ENCODE results near the gene RNF181.
A peak's percentile ranks its signal among the peaks of the same experiment; 100 is the strongest.
"Not testable (repeated sequence)": the region's sequence is repeated elsewhere in the genome, so short reads cannot be mapped to it uniquely, and the experiment has no call there.

The RNF181 gene

DNA sequence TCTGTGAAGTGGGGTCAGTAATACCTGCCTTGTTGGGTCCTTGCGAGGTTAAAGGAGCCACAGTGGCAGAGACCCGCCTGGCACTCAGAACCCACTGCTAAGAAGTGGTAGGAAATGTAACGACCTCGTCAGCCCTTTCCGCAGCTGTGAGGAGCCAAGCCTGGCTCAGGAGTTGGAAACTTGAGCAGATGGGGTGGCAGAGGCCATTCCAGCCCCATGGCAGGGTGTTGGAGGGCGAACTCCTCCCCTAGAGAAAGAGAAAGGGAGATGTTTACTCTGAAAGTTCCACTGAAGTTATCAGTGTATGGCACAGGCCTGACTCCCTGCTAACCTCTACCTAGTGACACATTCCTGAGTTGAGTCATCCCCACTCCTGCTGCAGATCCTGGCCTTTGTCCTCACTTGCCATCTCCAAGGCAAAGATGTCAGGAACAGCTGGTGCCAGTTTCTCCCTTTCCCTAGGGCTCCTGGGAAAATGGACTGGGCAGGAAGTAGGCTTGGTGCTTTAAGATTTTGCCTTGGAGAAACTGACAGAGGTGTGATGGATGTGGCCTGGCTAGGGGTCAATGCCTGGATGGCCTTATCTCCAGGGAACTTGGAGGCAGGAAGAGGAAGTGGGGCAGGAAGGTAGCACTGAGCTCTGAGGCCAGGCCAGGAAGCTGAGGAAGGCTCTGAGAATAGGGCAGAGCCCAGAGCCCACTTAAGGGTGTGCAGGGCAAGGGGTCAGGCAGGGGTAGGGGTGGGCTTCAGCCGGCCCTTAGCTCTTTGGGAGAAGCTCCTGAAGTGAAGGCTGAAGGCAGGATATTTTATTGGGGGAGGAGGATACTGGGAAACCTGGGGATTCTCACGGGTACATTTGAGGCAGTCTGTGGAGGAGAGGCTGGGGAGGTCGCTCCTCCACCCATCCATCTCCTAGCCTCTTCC, 10.4 kb upstream of the RNF181 start:
- Histone ChIP-seq H3K27ac (ENCODE audit: insufficient read depth, low read depth, low read length, poor library complexity, severe bottlenecking) (no peak overlapping the region), H3K4me1 (ENCODE audit: control insufficient read depth, insufficient read depth, low read length) (peaks cover 1% of the 10 kb centered on the region), H3K9me3 (ENCODE audit: control insufficient read depth, low read length) (no peaks in the 10 kb centered on the region), H3K27me3 (ENCODE audit: control insufficient read depth, insufficient read depth, low read length, poor library complexity, severe bottlenecking) (peaks cover 35% of the 10 kb centered on the region), H3K36me3 (ENCODE audit: control insufficient read depth, insufficient read depth, low read length) (no peaks in the 10 kb centered on the region), H3K4me3 (ENCODE audit: insufficient read depth, low read depth, low read length) (peak overlapping the region; percentile 10)
- WGBS, 2 experiments = 77 to 78% methylated on average over 9 of the region's 9 CpGs

DNA sequence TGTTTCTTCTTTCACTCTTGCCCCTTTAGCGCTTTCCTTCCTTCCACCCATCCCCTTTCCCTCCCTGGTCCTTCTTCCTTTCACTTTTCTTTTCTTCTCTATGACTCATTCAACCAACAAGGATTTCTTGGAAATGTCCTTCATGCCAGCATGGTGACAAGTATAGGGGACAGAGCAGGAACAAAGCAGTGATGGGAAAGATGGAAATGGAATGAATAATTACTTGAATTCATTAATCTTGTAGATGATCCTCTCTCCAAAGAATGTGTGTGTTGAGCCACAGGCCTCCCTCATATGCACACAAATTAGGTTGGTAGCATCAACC, 9.8 kb upstream of the RNF181 start:
- Histone ChIP-seq H3K9me3 (ENCODE audit: control insufficient read depth, low read length) (no peaks in the 10 kb centered on the region), H3K27ac (ENCODE audit: insufficient read depth, low read depth, low read length, poor library complexity, severe bottlenecking) (no peak overlapping the region), H3K4me1 (ENCODE audit: control insufficient read depth, insufficient read depth, low read length) (no peaks in the 10 kb centered on the region), H3K4me3 (ENCODE audit: insufficient read depth, low read depth, low read length) (no peak overlapping the region), H3K27me3 (ENCODE audit: control insufficient read depth, insufficient read depth, low read length, poor library complexity, severe bottlenecking) (peaks cover 35% of the 10 kb centered on the region), H3K36me3 (ENCODE audit: control insufficient read depth, insufficient read depth, low read length) (no peaks in the 10 kb centered on the region)
- WGBS, 2 experiments = 81 to 89% methylated on average over 1 of the region's 1 CpG

DNA sequence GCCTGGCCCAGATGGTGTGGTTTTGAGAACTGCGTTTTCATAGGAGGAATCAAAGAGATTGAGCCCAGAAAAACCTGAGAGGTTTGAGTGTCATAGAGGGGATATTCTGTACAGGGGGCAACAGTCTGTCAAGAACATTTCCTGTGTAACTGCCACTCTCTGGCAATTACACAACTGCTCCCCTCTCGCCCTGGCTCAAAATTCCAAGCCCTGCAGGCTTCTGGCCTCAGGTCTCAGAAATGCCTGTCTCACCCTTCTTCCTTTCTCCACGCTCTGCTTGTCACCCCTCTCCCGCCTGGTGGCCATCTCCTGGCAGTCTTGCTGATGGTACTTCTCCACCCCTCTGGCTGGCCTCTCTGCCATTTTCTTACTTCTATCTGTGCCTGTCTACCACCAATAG, 7.3 kb upstream of the RNF181 start:
- 66 to 67% methylated on average over 4 of the region's 4 CpGs for WGBS, 2 experiments
- no peak overlapping the region for H3K4me3 ChIP-seq (ENCODE audit: insufficient read depth, low read depth, low read length)
- no peaks in the 10 kb centered on the region for H3K4me1 ChIP-seq (ENCODE audit: control insufficient read depth, insufficient read depth, low read length)
- no peak overlapping the region for H3K27ac ChIP-seq (ENCODE audit: insufficient read depth, low read depth, low read length, poor library complexity, severe bottlenecking)
- no peaks in the 10 kb centered on the region for H3K9me3 ChIP-seq (ENCODE audit: control insufficient read depth, low read length)
- H3K27me3 ChIP-seq (ENCODE audit: control insufficient read depth, insufficient read depth, low read length, poor library complexity, severe bottlenecking) = peaks cover 31% of the 10 kb centered on the region
- no peaks in the 10 kb centered on the region for H3K36me3 ChIP-seq (ENCODE audit: control insufficient read depth, insufficient read depth, low read length)

DNA sequence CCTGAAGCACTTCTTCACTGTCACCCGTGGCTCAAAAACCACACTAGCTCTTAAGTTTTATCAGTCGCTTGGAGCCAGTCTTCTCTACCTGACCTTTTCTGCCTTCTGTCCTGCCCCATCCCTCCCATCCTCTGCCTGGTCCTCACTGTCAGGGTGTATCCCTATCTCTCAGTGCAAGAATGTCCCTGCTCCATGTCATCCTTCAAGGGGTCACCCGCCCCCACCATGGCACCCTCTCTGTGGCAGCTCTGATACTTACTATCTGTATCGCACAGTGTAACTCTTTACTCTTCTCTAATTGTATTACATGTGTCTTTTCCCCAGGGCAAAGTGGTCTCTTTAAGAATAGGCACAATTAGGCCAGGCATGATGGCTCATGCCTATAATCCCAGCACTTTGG, 6.9 kb upstream of the RNF181 start:
- peaks cover 27% of the 10 kb centered on the region for H3K27me3 ChIP-seq (ENCODE audit: control insufficient read depth, insufficient read depth, low read length, poor library complexity, severe bottlenecking)
- no peak overlapping the region for H3K4me3 ChIP-seq (ENCODE audit: insufficient read depth, low read depth, low read length)
- H3K27ac ChIP-seq (ENCODE audit: insufficient read depth, low read depth, low read length, poor library complexity, severe bottlenecking) = no peak overlapping the region
- 90% methylated on average over 4 of the region's 4 CpGs for WGBS, 2 experiments
- no peaks in the 10 kb centered on the region for H3K4me1 ChIP-seq (ENCODE audit: control insufficient read depth, insufficient read depth, low read length)
- H3K36me3 ChIP-seq (ENCODE audit: control insufficient read depth, insufficient read depth, low read length) = no peaks in the 10 kb centered on the region
- H3K9me3 ChIP-seq (ENCODE audit: control insufficient read depth, low read length) = no peaks in the 10 kb centered on the region

DNA sequence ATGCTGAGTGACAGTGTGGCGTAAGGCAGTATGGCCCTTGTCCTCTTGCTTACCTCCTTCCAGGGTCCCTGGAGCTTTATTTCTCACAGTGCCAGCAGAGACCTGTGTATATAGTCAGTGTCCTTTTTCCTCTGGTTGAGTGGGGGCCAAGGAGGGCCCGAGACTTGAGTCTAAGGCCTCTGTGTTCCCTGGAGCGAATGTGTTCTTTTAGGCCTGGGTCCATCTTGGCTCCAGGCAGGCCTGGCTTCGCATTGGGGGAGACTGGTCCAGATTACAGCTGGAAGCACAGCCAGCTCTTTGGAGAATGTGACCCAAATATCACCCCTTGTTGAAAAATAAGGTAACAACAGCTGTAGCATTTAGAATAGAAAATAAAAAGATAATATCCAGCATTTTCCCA, 6.4 kb upstream of the RNF181 start:
- Histone ChIP-seq H3K27me3 (ENCODE audit: control insufficient read depth, insufficient read depth, low read length, poor library complexity, severe bottlenecking) (peaks cover 21% of the 10 kb centered on the region), H3K36me3 (ENCODE audit: control insufficient read depth, insufficient read depth, low read length) (no peaks in the 10 kb centered on the region), H3K4me3 (ENCODE audit: insufficient read depth, low read depth, low read length) (no peak overlapping the region), H3K27ac (ENCODE audit: insufficient read depth, low read depth, low read length, poor library complexity, severe bottlenecking) (no peak overlapping the region), H3K4me1 (ENCODE audit: control insufficient read depth, insufficient read depth, low read length) (peaks cover under 1% of the 10 kb centered on the region), H3K9me3 (ENCODE audit: control insufficient read depth, low read length) (no peaks in the 10 kb centered on the region)
- 93 to 97% methylated on average over 4 of the region's 4 CpGs for WGBS, 2 experiments

DNA sequence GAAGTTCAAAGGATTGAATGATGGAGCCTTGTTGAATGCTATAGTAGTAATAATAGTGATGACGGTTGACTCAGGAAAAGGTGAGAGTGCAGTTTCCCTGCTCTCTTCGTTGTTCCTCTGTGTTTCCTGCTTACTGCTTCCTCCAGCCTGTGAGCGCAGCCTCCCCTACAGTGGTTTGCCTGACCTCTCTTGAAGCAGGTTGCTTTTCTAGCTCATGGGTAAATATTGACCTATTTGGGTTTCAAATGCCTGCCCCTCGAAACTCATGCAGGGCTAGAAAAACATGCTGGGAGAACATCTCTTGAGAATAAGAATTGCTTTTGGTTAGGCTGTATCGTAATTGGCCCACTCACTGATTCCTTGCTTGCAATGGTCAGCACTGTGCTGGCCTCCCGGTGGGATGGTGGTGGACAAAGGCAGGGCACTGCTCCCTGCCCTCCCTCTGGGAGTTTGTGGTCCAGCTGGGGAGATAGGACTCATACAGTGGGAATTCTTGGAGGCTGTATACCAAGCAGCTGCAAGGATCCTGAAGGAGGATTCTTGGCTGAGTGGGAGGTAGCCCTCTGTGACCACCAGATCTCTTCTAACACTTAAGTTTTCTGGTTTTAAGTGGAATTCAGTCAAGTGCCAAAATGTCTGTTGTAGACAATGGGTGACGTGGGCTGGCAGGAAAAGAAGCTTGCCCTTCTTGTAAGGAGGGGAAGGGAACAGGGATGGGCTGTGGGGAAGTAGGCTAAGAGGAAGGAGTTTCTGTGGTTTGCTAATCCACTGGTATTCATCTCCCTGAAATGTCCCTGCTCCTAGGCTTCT, 5.4 kb upstream of the RNF181 start:
- H3K36me3 ChIP-seq (ENCODE audit: control insufficient read depth, insufficient read depth, low read length) = no peaks in the 10 kb centered on the region
- H3K9me3 ChIP-seq (ENCODE audit: control insufficient read depth, low read length) = no peaks in the 10 kb centered on the region
- peaks cover 6% of the 10 kb centered on the region for H3K4me1 ChIP-seq (ENCODE audit: control insufficient read depth, insufficient read depth, low read length)
- H3K27me3 ChIP-seq (ENCODE audit: control insufficient read depth, insufficient read depth, low read length, poor library complexity, severe bottlenecking) = peaks cover 11% of the 10 kb centered on the region
- no peak overlapping the region for H3K4me3 ChIP-seq (ENCODE audit: insufficient read depth, low read depth, low read length)
- H3K27ac ChIP-seq (ENCODE audit: insufficient read depth, low read depth, low read length, poor library complexity, severe bottlenecking) = no peak overlapping the region
- WGBS, 2 experiments = 67 to 73% methylated on average over 7 of the region's 7 CpGs

DNA sequence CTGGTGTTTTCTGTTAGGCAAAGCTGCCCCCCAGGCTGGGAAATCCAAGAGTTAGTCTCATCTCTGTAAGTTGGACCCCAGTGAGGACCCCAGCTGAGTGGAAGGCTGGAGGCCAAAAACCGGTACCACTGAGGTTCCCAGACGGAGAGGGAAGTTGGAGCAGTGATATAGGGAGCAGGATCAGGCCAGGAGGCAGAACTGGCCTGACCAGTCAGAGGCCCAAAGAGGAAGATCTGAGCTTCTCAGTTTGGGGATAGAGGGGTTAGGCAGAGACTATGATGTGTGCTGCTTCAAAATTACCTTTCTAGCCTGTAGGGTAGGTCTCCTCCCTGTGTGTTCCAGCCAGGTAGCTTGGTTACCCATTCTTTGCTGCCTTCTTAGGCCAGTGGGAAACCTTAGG, 4.6 kb upstream of the RNF181 start:
- peaks cover 4% of the 10 kb centered on the region for H3K27me3 ChIP-seq (ENCODE audit: control insufficient read depth, insufficient read depth, low read length, poor library complexity, severe bottlenecking)
- no peak overlapping the region for H3K27ac ChIP-seq (ENCODE audit: insufficient read depth, low read depth, low read length, poor library complexity, severe bottlenecking)
- no peak overlapping the region for H3K4me3 ChIP-seq (ENCODE audit: insufficient read depth, low read depth, low read length)
- H3K4me1 ChIP-seq (ENCODE audit: control insufficient read depth, insufficient read depth, low read length) = peaks cover 6% of the 10 kb centered on the region
- 91 to 93% methylated on average over 2 of the region's 2 CpGs for WGBS, 2 experiments
- no peaks in the 10 kb centered on the region for H3K36me3 ChIP-seq (ENCODE audit: control insufficient read depth, insufficient read depth, low read length)
- no peaks in the 10 kb centered on the region for H3K9me3 ChIP-seq (ENCODE audit: control insufficient read depth, low read length)

DNA sequence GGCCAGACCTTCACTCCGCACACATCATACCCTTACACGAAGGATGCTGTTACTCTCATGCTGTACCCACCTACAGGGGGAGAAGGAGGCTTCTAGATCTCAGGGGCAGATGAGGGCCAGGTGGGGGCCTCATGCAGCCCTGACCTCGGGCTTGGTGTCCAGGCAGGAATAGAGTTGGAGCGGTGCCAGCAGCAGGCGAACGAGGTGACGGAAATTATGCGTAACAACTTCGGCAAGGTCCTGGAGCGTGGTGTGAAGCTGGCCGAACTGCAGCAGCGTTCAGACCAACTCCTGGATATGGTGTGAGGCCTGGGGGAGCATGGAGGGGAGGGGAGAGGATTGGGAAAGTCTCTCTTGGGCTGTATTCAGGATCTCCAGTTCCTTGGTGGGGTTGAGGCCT, 4.0 kb upstream of the RNF181 start:
- no peaks in the 10 kb centered on the region for H3K9me3 ChIP-seq (ENCODE audit: control insufficient read depth, low read length)
- no peaks in the 10 kb centered on the region for H3K36me3 ChIP-seq (ENCODE audit: control insufficient read depth, insufficient read depth, low read length)
- H3K27ac ChIP-seq (ENCODE audit: insufficient read depth, low read depth, low read length, poor library complexity, severe bottlenecking) = no peak overlapping the region
- H3K27me3 ChIP-seq (ENCODE audit: control insufficient read depth, insufficient read depth, low read length, poor library complexity, severe bottlenecking) = peaks cover 4% of the 10 kb centered on the region
- WGBS, 2 experiments = 88 to 89% methylated on average over 12 of the region's 12 CpGs
- H3K4me1 ChIP-seq (ENCODE audit: control insufficient read depth, insufficient read depth, low read length) = peaks cover 10% of the 10 kb centered on the region
- no peak overlapping the region for H3K4me3 ChIP-seq (ENCODE audit: insufficient read depth, low read depth, low read length)

DNA sequence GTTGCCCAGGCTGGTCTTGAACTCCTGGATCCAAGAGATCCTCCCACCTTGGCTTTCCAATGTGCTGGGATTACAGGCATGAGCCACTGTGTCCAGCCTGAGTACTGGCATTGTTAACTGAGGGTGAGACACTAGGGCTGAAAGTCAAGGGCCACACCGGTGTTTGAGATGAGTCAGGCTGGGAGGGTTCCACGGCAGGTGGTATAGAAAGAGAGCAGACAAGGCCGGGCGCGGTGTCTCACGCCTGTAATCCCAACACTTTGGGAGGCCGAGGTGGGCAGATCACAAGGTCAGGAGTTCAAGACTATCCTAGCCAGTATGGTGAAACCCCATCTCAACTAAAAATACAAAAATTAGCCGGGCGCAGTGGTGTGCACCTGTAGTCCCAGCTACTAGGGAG, 3.2 kb upstream of the RNF181 start:
- 91 to 93% methylated on average over 9 of the region's 9 CpGs for WGBS, 2 experiments
- H3K27me3 ChIP-seq (ENCODE audit: control insufficient read depth, insufficient read depth, low read length, poor library complexity, severe bottlenecking); H3K9me3 ChIP-seq (ENCODE audit: control insufficient read depth, low read length); H3K4me3 ChIP-seq (ENCODE audit: insufficient read depth, low read depth, low read length); H3K36me3 ChIP-seq (ENCODE audit: control insufficient read depth, insufficient read depth, low read length); H3K27ac ChIP-seq (ENCODE audit: insufficient read depth, low read depth, low read length, poor library complexity, severe bottlenecking): not testable (repeated sequence)
- H3K4me1 ChIP-seq (ENCODE audit: control insufficient read depth, insufficient read depth, low read length) = peaks cover 12% of the 10 kb centered on the region

DNA sequence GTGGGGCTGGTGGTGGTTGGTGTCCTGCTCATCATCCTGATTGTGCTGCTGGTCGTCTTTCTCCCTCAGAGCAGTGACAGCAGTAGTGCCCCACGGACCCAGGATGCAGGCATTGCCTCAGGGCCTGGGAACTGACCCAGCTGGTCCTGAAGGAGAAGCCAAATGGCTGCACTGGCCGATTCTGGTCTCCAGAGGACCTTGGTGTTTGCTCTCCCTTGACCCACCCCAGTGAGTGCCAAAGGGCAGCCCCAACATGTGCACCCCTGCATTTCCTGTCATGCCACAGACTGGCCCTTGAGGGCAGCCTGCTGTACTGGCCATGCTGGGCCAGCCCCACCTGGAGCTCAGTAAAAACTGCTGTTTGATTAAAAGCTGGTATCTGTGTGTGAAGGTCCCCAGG, 2.5 kb upstream of the RNF181 start:
- H3K27ac ChIP-seq (ENCODE audit: insufficient read depth, low read depth, low read length, poor library complexity, severe bottlenecking) = no peak overlapping the region
- H3K4me1 ChIP-seq (ENCODE audit: control insufficient read depth, insufficient read depth, low read length) = peaks cover 12% of the 10 kb centered on the region
- no peak overlapping the region for H3K4me3 ChIP-seq (ENCODE audit: insufficient read depth, low read depth, low read length)
- 71 to 73% methylated on average over 3 of the region's 3 CpGs for WGBS, 2 experiments
- peaks cover 4% of the 10 kb centered on the region for H3K27me3 ChIP-seq (ENCODE audit: control insufficient read depth, insufficient read depth, low read length, poor library complexity, severe bottlenecking)
- H3K36me3 ChIP-seq (ENCODE audit: control insufficient read depth, insufficient read depth, low read length) = peaks cover 7% of the 10 kb centered on the region
- H3K9me3 ChIP-seq (ENCODE audit: control insufficient read depth, low read length) = no peaks in the 10 kb centered on the region
